ENCODE results near the gene NME8. TPM values are rescaled to one million over a fixed set of nuclear protein-coding genes. Genes with fewer than 3 reads are reported as not detected.

NME8 gene
- total and polyA plus RNA-seq, 2 of the 4 experiments (the other 2 are of a cell fraction) = not detected

- Histone ChIP-seq H4K20me1 (ENCODE audit: insufficient read depth, low read length) (no peaks in the 10 kb centered on the region), H3K4me3 (ENCODE audit: insufficient read depth, low read depth, low read length) (no peak overlapping the region), H3K9me1 (ENCODE audit: insufficient read depth, low read length) (no peaks in the 10 kb centered on the region), H2BK5ac (ENCODE audit: low read depth, low read length, poor library complexity, severe bottlenecking) (no peak overlapping the region), H3K9me3 (ENCODE audit: control insufficient read depth, insufficient read depth, low read length) (peaks cover 4% of the 10 kb centered on the region; the same call in 1 of the 2 replicates), H2AK9ac (replicated peaks; ENCODE audit: low read depth, low read length, poor library complexity) (no peak overlapping the region), H3K23ac (ENCODE audit: low read depth, low read length) (no peak overlapping the region), H3K4ac (ENCODE audit: low read depth, low read length) (no peak overlapping the region), H3K18ac (ENCODE audit: low read depth, low read length) (no peak overlapping the region), H2BK120ac (ENCODE audit: low read depth, low read length) (no peak overlapping the region), H3K9ac (ENCODE audit: low read depth, low read length) (no peak overlapping the region), H3K79me1 (ENCODE audit: low read depth in 1 of 2, low read length in 2 of 2) (no peaks in the 10 kb centered on the region), H4K8ac (ENCODE audit: low read depth in 2 of 2, low read length in 2 of 2) (no peak overlapping the region), H4K91ac (ENCODE audit: insufficient read depth, low read depth, low read length) (no peak overlapping the region), H3K27ac (ENCODE audit: insufficient read depth, low read length) (no peak overlapping the region), H2BK20ac (ENCODE audit: low read depth, low read length) (no peak overlapping the region), H2AFZ (replicated peaks; ENCODE audit: low read length, poor library complexity) (no peak overlapping the region), H2BK15ac (ENCODE audit: low read depth, low read length) (no peak overlapping the region), H4K5ac (ENCODE audit: low read depth, low read length) (no peak overlapping the region), H3K36me3 (ENCODE audit: control insufficient read depth, insufficient read depth, low read length) (no peaks in the 10 kb centered on the region), H3K4me1 (ENCODE audit: control insufficient read depth, insufficient read depth, low read length) (no peaks in the 10 kb centered on the region), H3K14ac (replicated peaks; ENCODE audit: low read depth, low read length) (no peak overlapping the region), H3K56ac (ENCODE audit: extremely low read depth, insufficient read depth, low read length) (no peak overlapping the region), H2AK5ac (ENCODE audit: low read depth, low read length) (no peak overlapping the region), H3K4me2 (ENCODE audit: low read depth, low read length) (no peak overlapping the region), H3K27me3 (ENCODE audit: control insufficient read depth, insufficient read depth, low read length) (no peaks in the 10 kb centered on the region)
- BruUV-seq (replicated peaks) = no TSS peak
- TF ChIP-seq MAFK (IDR thresholded peaks at IDR 0.05; ENCODE audit: low read depth, low read length) (no peak), MAZ (IDR thresholded peaks at IDR 0.05; ENCODE audit: borderline replicate concordance, low read depth, low read length) (no peak), RCOR1 (IDR thresholded peaks at IDR 0.05; ENCODE audit: insufficient replicate concordance, low read length) (no peak), BHLHE40 (IDR thresholded peaks at IDR 0.05; ENCODE audit: low read depth, low read length) (no peak), RAD21 (IDR thresholded peaks at IDR 0.05; ENCODE audit: low read length) (no peak), CEBPB (IDR thresholded peaks at IDR 0.05; ENCODE audit: low read depth, low read length) (no peak), SMC3 (IDR thresholded peaks at IDR 0.05; ENCODE audit: low read depth, low read length) (no peak), POLR2A (IDR thresholded peaks at IDR 0.05; ENCODE audit: low read depth, low read length) (no peak), CHD1 (IDR thresholded peaks at IDR 0.05; ENCODE audit: low read depth, low read length) (no peak), RFX5 (IDR thresholded peaks at IDR 0.05; ENCODE audit: low read depth, low read length) (no peak), CTCF (conservative IDR thresholded peaks at IDR 0.05; ENCODE audit: low read depth, low read length) (no peak), MXI1 (IDR thresholded peaks at IDR 0.05; ENCODE audit: borderline replicate concordance, low read depth, low read length) (no peak), NFE2L2 (IDR thresholded peaks at IDR 0.05; ENCODE audit: low read depth, low read length) (no peak), FOS (IDR thresholded peaks at IDR 0.05; ENCODE audit: low read depth, low read length) (no peak)
- TF ChIP-seq, protein P1, sequence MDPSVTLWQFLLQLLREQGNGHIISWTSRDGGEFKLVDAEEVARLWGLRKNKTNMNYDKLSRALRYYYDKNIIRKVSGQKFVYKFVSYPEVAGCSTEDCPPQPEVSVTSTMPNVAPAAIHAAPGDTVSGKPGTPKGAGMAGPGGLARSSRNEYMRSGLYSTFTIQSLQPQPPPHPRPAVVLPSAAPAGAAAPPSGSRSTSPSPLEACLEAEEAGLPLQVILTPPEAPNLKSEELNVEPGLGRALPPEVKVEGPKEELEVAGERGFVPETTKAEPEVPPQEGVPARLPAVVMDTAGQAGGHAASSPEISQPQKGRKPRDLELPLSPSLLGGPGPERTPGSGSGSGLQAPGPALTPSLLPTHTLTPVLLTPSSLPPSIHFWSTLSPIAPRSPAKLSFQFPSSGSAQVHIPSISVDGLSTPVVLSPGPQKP (IDR thresholded peaks at IDR 0.05; ENCODE audit: borderline replicate concordance, low read depth, low read length) = no peak
- TF ChIP-seq, protein P2, sequence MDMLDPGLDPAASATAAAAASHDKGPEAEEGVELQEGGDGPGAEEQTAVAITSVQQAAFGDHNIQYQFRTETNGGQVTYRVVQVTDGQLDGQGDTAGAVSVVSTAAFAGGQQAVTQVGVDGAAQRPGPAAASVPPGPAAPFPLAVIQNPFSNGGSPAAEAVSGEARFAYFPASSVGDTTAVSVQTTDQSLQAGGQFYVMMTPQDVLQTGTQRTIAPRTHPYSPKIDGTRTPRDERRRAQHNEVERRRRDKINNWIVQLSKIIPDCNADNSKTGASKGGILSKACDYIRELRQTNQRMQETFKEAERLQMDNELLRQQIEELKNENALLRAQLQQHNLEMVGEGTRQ (IDR thresholded peaks at IDR 0.05; ENCODE audit: low read depth, low read length) = no peak
- dilution Hi-C loops (cut with HindIII; ENCODE audit: low sequenced_read_pairs, unreplicated experiment) = no loop called here
- WGBS, 2 experiments (ENCODE audit: extremely low coverage in 2 of 2, insufficient read length in 1 of 2) = 17% methylated on average over 1 of the region's 3 CpGs; no CpG with 5 or more reads in 1 of the 2 experiments
- in situ Hi-C loops (cut with MboI; ENCODE audit: low sequenced_read_pairs) = loop anchor here (25.0 kb wide), 1 partner anchor 613 kb away; no protein-coding TSS in a partner anchor
- DNase-seq (no peak), ATAC-seq (ENCODE audit: low read depth) (no peak)
- intact Hi-C loops (cut with micrococcal nuclease) = no loop called here
- ChIA-PET POLR2A (ENCODE audit: unreplicated experiment) (no interaction called here), CTCF (no interaction called here)
These were observed 23.4 kb upstream of the NME8 start for GRCh38 chr7:37825038-37825437.

Measured in IMR-90 (cell line).